Erythroblast (primary cell): ENCODE data around the gene SOX18.

Experiments
- DNase-seq, 2 experiments: peaks; one replicate each; lab custom pipeline; 2025; lab: John Stamatoyannopoulos, UW
- GATA1 ChIP-seq: IDR thresholded peaks from 2 replicates; pipeline ENCODE4 v1.6.1; 2011; ENCODE audit warnings: low read depth, mild to moderate bottlenecking, control low read depth, low read length, moderate library complexity
- POLR2A ChIP-seq: IDR thresholded peaks from 2 replicates; pipeline ENCODE4 v1.6.1; 2011; ENCODE audit warnings: mild to moderate bottlenecking, low read length

Gene SOX18

DNA sequence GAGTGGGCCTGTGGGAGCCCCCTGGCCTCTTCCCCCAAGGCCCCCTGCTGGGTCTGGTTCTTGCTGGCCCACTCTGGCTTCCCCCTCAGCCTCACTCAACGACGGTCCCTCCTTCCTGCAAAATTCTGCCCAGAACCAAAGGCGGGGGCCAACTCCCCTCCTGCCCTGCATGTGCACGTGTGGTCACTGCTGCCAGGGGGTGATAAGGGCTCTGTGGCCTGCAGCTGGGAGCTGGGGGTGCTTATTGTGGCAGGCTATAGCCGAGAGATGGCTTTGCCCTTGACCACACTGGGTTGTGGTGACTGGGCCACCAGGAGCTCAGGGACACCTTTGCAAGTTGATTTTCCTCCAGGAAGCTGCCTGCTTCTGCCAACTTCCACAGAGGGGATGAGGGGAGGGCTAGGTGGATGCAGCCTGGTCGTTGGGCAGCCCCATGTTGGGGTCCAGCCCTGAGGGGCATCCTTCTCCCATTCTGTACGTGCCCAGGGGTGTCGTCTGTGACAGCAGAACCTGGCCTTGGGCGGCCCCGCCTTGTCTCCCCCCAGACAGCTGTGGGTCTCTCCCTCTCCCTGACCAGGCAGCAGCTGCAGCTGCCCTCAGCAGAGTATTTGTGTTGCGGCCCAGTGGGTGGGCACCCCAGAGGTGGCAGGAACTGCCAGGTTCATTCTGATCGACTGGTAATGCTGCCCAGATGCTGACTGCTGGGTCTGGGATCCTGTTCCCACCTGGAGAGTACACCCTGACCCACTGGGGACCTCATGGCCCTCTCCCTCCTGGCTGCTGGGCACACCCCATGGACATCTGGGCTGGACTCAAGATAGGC, 19.2 kb upstream of the SOX18 start:
- TF ChIP-seq GATA1: no peak
- no peak for TF ChIP-seq POLR2A
- peak; percentile 55 to 82 for DNase-seq

DNA sequence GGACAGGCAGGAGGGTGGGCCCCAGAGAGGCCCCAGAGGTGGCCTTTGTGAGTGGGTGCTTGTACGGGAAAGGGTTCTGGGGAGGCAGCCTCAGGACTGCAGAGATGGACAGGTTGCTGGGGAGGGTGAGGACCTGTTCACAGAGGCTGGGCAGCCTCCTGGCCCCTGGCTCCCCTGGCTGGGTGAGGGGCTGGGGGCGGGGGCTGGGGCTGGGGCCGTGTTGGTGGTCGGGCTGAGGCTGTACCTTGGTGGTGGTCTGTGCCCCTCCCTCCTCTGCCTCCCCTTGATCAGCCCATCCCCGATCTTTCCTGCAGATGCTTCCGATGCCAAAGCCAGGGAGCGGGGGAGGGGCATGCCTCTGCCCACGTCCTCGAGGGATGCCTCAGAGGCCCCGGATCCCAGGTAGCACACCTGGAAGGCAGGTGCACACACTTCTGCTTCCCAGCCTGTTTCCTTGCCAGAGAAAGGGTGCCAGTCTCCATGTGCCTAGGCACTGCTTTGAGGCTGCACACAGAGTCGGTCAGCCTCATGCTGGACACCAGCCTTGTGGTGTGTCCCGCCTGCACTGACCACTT, 18.4 kb upstream of the SOX18 start:
- no peak for DNase-seq
- TF ChIP-seq POLR2A (no peak), GATA1 (no peak)

DNA sequence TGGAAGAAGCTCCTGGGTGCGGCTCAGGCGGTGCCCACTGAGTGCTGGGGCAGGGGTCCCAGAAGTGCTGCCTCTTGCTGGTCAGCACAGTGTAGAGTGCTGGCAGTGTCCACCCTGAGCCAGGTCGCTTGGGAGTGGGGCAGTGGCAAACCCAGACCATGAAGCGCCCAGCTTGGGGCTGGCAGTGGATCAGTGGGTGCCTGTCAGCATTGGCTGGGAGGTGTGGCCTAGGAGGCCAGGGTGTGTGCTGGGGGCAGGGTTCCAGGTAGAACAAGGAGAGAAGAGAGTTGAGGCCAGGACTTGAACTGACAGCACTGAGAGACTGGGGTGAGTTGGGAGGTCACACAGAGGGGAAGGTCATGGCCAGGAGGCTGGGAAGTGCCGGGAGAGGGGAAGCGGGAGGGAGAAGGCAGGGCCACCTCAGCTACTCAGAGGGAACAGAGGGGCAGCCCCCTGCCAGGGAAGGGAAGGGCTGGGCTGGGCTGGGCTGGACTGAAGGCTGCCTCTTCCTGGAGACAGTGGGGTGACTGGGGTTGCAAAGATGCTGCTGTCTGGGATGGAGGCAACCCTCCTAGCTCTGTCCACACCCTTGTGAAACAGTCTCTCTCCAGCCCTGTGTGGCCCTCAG, 17.7 kb upstream of the SOX18 start:
- TF ChIP-seq POLR2A: no peak
- no peak for TF ChIP-seq GATA1
- no peak for DNase-seq

DNA sequence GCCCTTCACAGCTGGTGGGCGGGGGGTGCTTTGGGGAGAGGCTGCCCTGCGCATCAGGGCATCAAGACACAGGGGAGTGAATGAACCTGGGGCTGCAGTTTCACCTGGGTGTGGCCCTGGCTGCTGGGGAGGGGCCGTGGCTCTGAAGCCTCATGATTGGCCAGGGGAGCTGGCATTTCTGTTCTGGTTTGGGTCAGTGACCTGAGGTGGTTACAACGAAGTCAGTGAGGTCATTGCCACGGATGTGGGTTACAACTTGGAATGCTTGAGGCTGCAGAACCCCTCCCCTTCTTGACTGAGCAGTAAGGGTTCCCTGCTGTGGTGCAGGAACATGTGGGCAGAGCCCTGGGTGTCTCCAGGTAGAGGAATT, 16.5 kb upstream of the SOX18 start:
- DNase-seq: peak; percentile 21 to 41
- TF ChIP-seq GATA1 (no peak), POLR2A (no peak)

DNA sequence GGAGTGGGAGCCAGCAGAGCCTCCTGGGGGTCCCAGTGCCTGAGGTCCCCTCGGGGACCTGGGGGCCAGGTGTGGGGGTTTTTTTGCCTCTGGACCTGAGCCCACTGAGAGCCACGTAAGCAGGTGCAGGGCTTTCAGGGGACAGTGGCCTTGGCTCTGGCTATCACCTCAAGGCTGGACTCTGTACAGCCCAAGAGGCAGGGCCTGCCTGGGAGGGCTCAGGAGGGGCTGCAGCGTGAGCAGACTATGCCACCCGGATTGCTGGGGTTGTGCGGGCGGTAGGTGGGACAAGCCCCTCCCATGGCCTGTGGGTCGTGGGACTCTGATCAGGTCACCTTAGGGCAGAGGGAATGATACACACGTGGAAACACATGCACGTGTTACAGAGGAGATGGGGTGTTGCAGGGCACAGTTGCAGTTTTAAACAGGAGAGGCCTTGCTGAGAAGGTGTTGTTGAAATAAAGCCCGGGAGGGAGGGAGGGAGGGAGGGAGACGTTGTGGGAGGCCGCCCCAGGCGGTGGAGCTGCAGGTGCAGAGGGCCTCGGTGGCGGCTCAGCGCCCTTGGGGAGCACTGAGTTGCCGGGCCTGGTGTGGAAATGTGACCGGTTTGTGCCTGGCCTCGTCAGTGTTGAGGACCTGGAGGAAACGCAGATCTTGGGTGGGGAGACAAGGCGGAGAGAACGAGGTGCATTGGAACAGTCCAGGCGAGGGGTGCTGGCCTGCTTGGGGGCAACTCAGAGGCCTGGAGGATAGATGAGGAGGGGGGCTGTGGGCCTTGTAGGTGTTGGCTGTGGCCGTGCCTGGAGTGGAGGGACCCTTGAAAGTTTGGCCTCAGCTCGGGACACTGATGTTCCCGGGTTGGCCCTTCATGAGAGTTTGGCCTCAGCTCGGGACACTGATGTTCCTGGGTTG, 15.9 kb upstream of the SOX18 start:
- no peak for DNase-seq
- TF ChIP-seq GATA1: no peak
- no peak for TF ChIP-seq POLR2A

DNA sequence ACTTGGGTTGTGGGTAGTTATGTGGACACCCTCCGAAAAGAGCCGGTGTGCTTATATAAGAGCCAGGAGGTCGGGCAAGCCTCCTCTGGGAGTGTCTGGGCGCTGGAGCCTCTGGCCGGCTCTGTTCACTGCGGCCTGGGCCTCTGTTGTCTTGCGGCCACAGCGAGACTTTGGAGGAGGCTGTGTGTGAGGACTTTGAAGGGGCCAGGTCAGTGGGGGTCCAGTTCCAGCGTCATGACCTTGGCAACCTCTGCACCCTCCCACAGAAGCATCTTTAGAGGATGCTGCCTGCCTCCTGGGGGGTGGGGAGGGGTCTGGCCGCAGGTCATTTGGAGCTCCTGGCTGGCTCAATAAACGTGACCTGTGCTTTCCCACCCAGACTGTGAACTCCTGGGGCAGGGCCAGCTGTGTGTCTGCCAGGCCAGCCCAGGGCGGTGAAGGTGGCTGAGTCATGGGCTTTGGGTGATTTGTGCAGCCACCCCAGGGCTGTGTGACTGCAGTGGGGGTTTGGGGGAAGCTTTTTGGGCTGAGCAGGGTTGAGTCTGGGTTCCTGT, 14.8 kb upstream of the SOX18 start:
- TF ChIP-seq POLR2A (no peak), GATA1 (no peak)
- DNase-seq: peak in 1 of 2 experiments; percentile 33

DNA sequence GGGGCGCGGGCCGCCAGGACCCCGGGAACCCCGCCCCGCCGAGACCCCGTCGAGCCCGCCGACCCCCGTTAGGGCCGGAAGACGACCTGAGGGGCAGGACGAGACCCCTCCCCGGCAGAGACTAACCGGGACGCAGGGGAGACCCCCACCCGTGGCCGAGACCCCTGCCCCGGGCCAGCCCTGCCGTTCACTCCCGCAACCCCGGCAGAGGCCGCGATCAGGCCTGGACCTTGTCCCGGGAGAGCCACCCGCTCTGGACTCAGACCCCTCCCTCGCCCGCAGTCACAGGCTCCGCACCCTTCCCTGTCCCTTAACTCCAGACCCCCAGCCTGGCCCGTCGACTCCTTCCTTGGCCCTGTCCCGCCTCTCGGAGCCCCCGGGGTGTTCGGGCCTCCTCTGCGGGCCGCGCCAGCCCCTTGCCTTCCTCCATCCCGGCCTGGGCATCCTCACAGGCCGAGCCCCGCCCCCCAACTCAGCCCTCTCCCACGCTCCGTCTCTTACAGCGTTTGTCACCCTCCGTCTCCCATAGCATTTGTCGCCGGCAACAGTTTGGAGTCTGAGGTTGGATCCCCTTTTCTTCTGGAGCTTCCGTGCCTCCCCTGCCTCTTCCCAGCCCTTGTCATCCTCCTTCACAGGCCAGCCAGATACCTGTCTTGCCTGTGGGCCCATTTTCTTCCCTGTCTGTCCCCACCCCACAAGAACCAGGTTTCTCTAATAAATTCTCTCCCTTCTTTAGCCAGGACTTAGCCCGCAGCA, 14.1 kb upstream of the SOX18 start:
- no peak for DNase-seq
- TF ChIP-seq POLR2A (no peak), GATA1 (no peak)

DNA sequence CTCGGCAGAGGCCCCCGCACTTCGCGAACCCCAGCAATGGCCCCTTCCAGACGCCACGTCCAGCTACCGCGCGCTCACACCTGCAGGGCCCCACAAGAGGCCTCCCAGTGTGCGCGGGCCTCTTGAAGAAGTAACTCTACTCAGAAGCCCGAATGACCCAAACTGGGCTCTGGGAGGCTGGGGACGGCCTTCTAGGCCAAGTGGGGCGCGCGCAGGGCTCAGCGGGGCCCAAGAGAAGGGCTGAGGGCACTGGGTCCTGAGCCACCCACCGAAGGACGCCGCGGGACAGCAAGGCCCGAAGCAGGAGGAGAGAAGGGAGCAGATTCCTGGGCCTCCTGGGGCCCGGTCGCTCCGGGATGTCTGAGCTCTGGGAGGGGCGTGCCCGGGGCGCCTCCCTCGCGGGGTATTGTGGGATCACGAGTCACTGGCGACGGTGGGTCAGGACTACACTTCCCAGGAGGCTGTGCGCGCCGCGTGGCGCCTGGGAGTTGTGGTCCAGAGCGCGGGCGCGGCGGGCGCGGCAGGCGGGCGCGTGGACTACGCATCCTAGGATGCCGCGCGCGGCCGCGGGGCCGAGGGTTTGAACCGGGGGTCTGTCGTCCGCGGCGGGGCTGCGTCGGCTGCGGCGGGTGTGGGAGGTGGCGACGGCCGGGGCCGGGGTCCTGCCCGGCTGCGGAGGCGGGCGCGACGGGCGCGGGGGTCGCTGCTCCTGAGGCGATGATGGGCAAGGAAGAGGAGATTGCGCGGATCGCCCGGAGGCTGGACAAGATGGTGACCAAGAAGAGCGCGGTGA, 13.4 kb upstream of the SOX18 start, which contains the start of gene TCEA2:
TSS of gene TCEA2 (plus strand) at position 603 of the 793 bp plus-strand sequence. CDS start at position 718, 115 bp downstream.
- peak; percentile 55 for TF ChIP-seq POLR2A
- TF ChIP-seq GATA1: no peak
- DNase-seq: peak; percentile 93 to 95

DNA sequence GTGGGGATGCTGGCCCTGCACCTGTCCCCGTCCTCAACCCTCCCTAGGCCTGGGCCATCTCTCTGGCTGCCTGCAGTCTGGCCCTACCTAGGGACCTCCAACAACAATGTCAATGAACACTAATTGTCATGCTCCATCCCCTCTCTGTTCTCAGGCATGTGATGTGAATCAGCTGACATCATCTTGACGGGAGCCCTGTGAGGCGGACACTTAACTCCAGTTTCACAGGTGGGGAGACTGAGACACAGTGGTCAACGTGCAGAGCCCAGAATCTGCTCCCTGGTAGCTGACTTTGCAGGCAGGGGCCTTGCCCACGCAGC, 12.8 kb upstream of the SOX18 start:
- no peak for DNase-seq
- no peak for TF ChIP-seq POLR2A
- no peak for TF ChIP-seq GATA1

DNA sequence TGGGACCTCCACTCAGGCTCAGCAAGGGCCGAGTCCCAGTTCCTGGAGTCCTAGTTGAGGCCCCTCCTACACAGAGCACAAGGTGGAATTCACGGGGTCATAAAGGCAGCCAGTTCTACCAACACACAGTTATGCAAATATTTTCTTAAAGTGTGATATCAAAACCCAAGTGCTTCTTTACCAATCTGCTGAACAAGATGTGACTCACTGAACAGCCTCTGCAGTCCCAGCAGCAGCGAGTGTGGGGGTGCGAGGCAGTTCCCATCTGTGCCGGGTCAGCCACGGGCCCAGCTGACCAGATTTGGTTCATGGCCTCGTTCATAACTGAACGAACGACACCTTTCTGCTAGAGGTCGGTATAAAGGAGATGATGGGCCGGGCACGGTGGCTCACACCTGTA, 9.1 kb upstream of the SOX18 start:
- DNase-seq: no peak
- TF ChIP-seq POLR2A: no peak
- TF ChIP-seq GATA1: no peak

DNA sequence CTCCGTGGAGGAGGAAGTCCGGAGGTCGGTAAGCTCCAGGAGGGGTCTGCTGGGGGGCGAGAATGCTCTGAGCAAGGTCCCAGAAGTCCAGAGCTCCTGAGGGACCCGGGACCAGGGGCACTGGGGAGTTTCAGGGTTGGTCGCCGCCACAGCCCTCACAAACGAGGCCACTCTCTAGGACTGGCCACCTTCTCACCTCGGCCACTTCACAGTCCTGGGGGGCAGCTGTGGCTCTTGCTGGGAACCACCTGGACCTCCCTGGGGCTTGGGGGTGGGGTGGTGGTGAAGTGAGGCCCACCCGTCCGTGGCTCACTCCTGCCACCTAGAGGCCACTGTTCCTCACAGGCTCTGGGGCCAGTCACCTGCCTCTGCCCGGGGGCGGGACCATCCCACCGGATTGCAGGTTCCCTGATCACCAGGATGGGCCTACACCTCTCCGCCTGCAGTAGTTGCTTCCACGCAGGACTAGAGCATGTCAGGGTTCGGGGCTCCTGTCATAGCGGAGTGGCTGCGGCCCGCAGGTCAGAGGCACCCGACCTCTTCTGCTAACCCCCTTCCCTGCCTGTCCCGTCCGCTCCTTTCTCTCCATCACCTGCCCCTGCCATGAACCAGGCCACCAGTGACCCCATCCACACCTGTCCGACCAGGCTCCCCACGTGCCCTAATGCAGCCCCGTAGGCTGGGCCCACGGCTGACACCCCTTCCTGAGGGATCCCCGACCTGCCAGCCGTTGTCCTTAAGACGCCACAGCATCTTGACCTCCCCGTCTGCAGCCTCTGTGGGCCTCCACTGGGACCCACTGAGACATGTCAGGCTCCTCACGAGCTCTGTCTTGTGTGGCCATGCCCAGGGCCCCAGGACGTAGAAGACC, 8.4 kb upstream of the SOX18 start:
- TF ChIP-seq GATA1: no peak
- DNase-seq: peak; percentile 56 to 73
